Progenitor cell of endocrine pancreas (in vitro differentiated cells): Measurements from ENCODE around the gene N4BP2L2. TPM values are rescaled to one million over a fixed set of nuclear protein-coding genes. Genes with fewer than 3 reads are reported as not detected.

Experiments used
- DNase-seq: peaks from one replicate; pipeline ENCODE4 v3.0.0; 2021; ENCODE audit warnings: low spot score; ENCODE audit not compliant: unreplicated experiment
- H3K27ac Mint-ChIP-seq: 2 replicates; pipeline ENCODE4 v1.8.0; 2021; ENCODE audit warnings: mild to moderate bottlenecking, moderate library complexity, mixed read lengths
- H3K27me3 Mint-ChIP-seq: 2 replicates; pipeline ENCODE4 v1.8.0; 2021; ENCODE audit warnings: mixed read lengths
- H3K36me3 Mint-ChIP-seq: 2 replicates; pipeline ENCODE4 v1.8.0; 2022; ENCODE audit warnings: mixed read lengths; ENCODE audit not compliant: insufficient read depth
- H3K4me1 Mint-ChIP-seq: 2 replicates; pipeline ENCODE4 v1.8.0; 2021; ENCODE audit warnings: low read depth, mixed read lengths
- H3K4me3 Mint-ChIP-seq: 2 replicates; pipeline ENCODE4 v1.8.0; 2021; ENCODE audit warnings: low read depth, mild to moderate bottlenecking, moderate library complexity, mixed read lengths
- H3K9me3 Mint-ChIP-seq: 2 replicates; pipeline ENCODE4 v1.8.0; 2021; ENCODE audit warnings: low read depth, mixed read lengths
- CTCF ChIP-seq: fragments of 200-600 bp; sonication (generic); IDR thresholded peaks from one replicate; pipeline ENCODE4 v1.5.0; 2021; ENCODE audit warnings: antibody characterized with exemption, mild to moderate bottlenecking; ENCODE audit not compliant: unreplicated experiment
- total RNA-seq: library from RNA; stranded (reverse); gene quantifications from 2 replicates; pipeline ENCODE4 v1.2.1, GENCODE V29; 2021

Gene N4BP2L2
- total RNA-seq, 1 donor from 2014 or later = 155 TPM

DNA sequence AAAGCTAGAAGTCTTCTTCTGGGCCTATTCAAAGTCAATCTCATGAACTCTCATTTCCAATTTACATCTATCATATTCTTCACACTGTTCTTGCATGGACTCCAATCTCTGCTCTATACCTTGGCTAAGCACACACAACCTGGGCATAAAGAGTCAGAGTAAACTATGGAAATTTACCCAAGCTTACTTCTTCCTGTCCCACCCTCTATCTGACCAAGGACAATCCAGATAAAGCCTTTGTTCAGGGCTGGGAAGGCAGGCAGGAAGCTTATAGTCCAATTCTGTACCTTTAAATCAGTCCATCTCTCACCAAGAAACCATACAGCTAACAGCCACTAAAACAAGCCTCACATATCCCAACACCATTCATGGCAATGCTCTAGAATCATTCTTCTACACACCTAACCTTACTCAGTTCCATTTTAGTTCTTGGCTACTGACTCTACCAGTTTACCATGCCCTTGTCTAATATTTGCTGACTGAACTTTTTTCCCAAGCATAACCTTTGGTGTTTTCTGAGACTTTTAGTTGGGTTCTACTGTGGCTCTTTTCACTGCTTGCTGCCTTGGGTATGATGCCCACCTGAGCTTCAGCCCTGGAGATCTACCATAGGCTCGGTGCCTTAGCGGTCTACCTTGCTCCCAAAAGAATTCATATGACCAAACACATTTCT, 38.9 kb downstream of the N4BP2L2 start:
- Mint-ChIP-seq H3K4me3 (no peak overlapping the region), H3K27me3 (no peaks in the 10 kb centered on the region)

GRCh38 chr13:32497589-32497988, 41.0 kb downstream of the N4BP2L2 start:
- peaks cover 3% of the 10 kb centered on the region for H3K4me1 Mint-ChIP-seq
- H3K36me3 Mint-ChIP-seq = peaks cover 5% of the 10 kb centered on the region
- H3K27ac Mint-ChIP-seq = peak overlapping the region; percentile 41

More for the DNA sequence above, 38.9 kb downstream of the N4BP2L2 start:
- no peak for DNase-seq
- H3K27ac Mint-ChIP-seq = no peak overlapping the region
- no peak for TF ChIP-seq CTCF
- H3K9me3 Mint-ChIP-seq = no peaks in the 10 kb centered on the region
- H3K4me1 Mint-ChIP-seq = peaks cover 3% of the 10 kb centered on the region
- H3K36me3 Mint-ChIP-seq = peaks cover 8% of the 10 kb centered on the region

GRCh38 chr13:32496599-32497160, 41.9 kb downstream of the N4BP2L2 start:
- TF ChIP-seq CTCF = no peak
- Mint-ChIP-seq H3K9me3 (no peaks in the 10 kb centered on the region), H3K36me3 (peaks cover 5% of the 10 kb centered on the region), H3K27ac (no peak overlapping the region), H3K4me3 (no peak overlapping the region), H3K27me3 (no peaks in the 10 kb centered on the region), H3K4me1 (peaks cover 3% of the 10 kb centered on the region)
- DNase-seq = no peak

More at GRCh38 chr13:32497589-32497988, 41.0 kb downstream of the N4BP2L2 start:
- H3K4me3 Mint-ChIP-seq = no peak overlapping the region
- no peaks in the 10 kb centered on the region for H3K9me3 Mint-ChIP-seq
- DNase-seq = no peak
- H3K27me3 Mint-ChIP-seq = no peaks in the 10 kb centered on the region
- TF ChIP-seq CTCF = no peak

DNA sequence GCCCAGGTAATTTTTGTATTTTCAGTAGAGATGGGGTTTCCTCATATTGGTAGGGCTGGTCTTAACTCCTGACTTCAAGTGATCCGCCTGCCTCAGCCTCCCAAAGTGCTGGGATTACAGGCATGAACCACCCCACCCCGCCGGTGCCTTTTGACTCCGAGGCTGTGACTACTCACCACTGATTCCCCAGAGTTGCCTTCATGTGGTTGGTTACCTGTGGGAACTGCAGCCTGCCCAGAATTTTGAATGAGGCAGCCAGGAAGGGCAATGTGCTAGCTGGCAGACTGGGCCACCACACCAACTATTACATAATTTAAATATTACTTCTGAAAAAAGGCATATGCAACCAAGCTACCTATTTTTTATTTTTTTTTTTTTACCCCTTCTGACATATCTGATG, 42.8 kb downstream of the N4BP2L2 start:
- no peak for DNase-seq
- H3K27ac Mint-ChIP-seq = no peak overlapping the region
- H3K4me3 Mint-ChIP-seq = no peak overlapping the region
- H3K4me1 Mint-ChIP-seq = peaks cover 3% of the 10 kb centered on the region
- H3K27me3 Mint-ChIP-seq = no peaks in the 10 kb centered on the region
- peaks cover 5% of the 10 kb centered on the region for H3K36me3 Mint-ChIP-seq
- no peaks in the 10 kb centered on the region for H3K9me3 Mint-ChIP-seq
- TF ChIP-seq CTCF = no peak

- Mint-ChIP-seq H3K4me1 (peaks cover 3% of the 10 kb centered on the region), H3K4me3 (no peak overlapping the region), H3K27me3 (no peaks in the 10 kb centered on the region), H3K27ac (no peak overlapping the region), H3K36me3 (peaks cover 6% of the 10 kb centered on the region), H3K9me3 (no peaks in the 10 kb centered on the region)
- DNase-seq = no peak
- no peak for TF ChIP-seq CTCF
Measured at GRCh38 chr13:32495429-32495828, 43.2 kb downstream of the N4BP2L2 start.
